H1 (cell line): ENCODE results near the gene MYL11. TPM values are rescaled to one million over a fixed set of nuclear protein-coding genes. Genes with fewer than 3 reads are reported as not detected.

Experiments used
- ATF3 ChIP-seq: IDR thresholded peaks from 2 replicates; pipeline ENCODE4 v1.6.1; 2011; ENCODE audit warnings: low read depth, mild to moderate bottlenecking, low read length; ENCODE audit not compliant: insufficient read depth
- BACH1 ChIP-seq: IDR thresholded peaks from 2 replicates; pipeline ENCODE4 v1.6.1; 2012; ENCODE audit warnings: low read length, improper control_type of control experiment
- BCL11A ChIP-seq, 2 experiments: IDR thresholded peaks; one replicate each; pipeline ENCODE4 v1.6.1; 2011; ENCODE audit warnings: low read depth in 2 of 2, low read length in 2 of 2, mild to moderate bottlenecking in 2 of 2
- CEBPB ChIP-seq: IDR thresholded peaks from 2 replicates; pipeline ENCODE4 v1.6.1; 2012; ENCODE audit warnings: low read depth, low read length
- CREB1 ChIP-seq: IDR thresholded peaks from 2 replicates; pipeline ENCODE4 v1.6.1; 2012; ENCODE audit warnings: inconsistent platforms
- GABPA ChIP-seq: IDR thresholded peaks from 2 replicates; pipeline ENCODE4 v1.6.1; 2011; ENCODE audit warnings: mild to moderate bottlenecking, low read length, moderate library complexity, borderline replicate concordance; ENCODE audit not compliant: insufficient read depth
- RBBP5 ChIP-seq: IDR thresholded peaks from 2 replicates; pipeline ENCODE4 v1.7.1; 2012; ENCODE audit warnings: low read depth, mild to moderate bottlenecking, inconsistent platforms, low read length, moderate library complexity, borderline replicate concordance
- YY1 ChIP-seq: IDR thresholded peaks from 2 replicates; pipeline ENCODE4 v1.6.1; 2011; ENCODE audit warnings: low read depth, mild to moderate bottlenecking, low read length
- polyA plus RNA-seq, 7 experiments: library from polyadenylated mRNA; depleted of rRNA in 3 of 7; stranded (reverse) in 5 of 7; unstranded in 2 of 7; fragments of >200 nt in 5 of 7; fragments of 200-250 nt in 2 of 7; gene quantifications; 1 replicate in 5 of 7; 2 replicates in 1 of 7; 4 replicates in 1 of 7; pipeline versions ENCODE4 v1.2.1 to v1.2.3, GENCODE V29; 2011 to 2013; ENCODE audit warnings: missing spikeins in 2 of 7, mixed read lengths in 2 of 7
- total RNA-seq: library from RNA; stranded (reverse); fragmentation: NEBNext Ultra II Directional; extraction: Animal tissue kit (Norgen Biotek cat#: 25700); gene quantifications from 2 replicates; pipeline ENCODE4 v1.2.1, GENCODE V29; 2021
- TF ChIP-seq, protein P1 (sequence below): fragments of 300-600 bp; sonication (generic); IDR thresholded peaks from 2 replicates; pipeline ENCODE4 v1.7.1; 2012; ENCODE audit warnings: low read length, moderate library complexity, mild to moderate bottlenecking, inconsistent platforms; ENCODE audit not compliant: insufficient replicate concordance
- TF ChIP-seq, protein P2 (sequence below): IDR thresholded peaks from 2 replicates; pipeline ENCODE4 v1.6.1; 2012; ENCODE audit warnings: inconsistent platforms

MYL11 gene
- total and polyA plus RNA-seq, 2 of the 8 experiments (the other 6 are each of a cell fraction or from before 2014, with no cell fraction given): 1.2 to 1.4 TPM

DNA sequence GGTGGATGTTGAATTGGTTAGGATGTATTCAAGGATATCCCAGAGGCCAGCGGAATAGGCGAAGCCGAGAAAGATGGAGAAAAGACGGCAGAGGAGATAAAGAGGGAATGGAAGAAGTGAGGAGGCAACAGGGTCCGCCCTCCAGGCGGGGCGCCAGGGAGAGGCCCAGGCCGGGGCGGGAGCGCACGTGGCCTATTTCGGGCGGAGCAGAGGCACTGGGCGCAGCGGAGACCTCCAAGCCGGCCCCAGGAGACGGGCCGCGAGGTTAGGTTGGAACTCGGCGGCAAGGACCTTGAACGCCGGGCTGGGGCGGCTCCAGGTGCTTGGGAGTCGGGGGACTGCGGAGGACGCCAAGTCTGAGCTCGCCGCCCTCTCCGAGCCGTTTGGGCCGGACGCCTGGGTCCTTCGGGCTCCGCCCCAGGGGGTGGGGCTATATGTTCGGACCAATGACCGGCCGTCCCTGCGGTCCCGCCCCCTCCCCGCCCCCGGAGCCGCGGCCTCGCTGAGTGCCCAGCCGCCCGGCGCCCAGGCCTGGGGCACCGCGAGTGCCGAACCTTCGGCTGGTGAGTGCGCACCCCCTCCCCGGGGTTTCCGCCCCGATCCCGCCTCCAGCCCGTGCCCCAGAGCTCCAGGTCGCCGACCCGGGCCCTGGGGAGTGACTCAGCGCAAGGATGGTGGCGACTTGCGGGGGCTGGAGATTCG lies 32.7 kb downstream of the MYL11 start, which contains the start of gene ZNF771 (continued):
- TF ChIP-seq, protein P1, sequence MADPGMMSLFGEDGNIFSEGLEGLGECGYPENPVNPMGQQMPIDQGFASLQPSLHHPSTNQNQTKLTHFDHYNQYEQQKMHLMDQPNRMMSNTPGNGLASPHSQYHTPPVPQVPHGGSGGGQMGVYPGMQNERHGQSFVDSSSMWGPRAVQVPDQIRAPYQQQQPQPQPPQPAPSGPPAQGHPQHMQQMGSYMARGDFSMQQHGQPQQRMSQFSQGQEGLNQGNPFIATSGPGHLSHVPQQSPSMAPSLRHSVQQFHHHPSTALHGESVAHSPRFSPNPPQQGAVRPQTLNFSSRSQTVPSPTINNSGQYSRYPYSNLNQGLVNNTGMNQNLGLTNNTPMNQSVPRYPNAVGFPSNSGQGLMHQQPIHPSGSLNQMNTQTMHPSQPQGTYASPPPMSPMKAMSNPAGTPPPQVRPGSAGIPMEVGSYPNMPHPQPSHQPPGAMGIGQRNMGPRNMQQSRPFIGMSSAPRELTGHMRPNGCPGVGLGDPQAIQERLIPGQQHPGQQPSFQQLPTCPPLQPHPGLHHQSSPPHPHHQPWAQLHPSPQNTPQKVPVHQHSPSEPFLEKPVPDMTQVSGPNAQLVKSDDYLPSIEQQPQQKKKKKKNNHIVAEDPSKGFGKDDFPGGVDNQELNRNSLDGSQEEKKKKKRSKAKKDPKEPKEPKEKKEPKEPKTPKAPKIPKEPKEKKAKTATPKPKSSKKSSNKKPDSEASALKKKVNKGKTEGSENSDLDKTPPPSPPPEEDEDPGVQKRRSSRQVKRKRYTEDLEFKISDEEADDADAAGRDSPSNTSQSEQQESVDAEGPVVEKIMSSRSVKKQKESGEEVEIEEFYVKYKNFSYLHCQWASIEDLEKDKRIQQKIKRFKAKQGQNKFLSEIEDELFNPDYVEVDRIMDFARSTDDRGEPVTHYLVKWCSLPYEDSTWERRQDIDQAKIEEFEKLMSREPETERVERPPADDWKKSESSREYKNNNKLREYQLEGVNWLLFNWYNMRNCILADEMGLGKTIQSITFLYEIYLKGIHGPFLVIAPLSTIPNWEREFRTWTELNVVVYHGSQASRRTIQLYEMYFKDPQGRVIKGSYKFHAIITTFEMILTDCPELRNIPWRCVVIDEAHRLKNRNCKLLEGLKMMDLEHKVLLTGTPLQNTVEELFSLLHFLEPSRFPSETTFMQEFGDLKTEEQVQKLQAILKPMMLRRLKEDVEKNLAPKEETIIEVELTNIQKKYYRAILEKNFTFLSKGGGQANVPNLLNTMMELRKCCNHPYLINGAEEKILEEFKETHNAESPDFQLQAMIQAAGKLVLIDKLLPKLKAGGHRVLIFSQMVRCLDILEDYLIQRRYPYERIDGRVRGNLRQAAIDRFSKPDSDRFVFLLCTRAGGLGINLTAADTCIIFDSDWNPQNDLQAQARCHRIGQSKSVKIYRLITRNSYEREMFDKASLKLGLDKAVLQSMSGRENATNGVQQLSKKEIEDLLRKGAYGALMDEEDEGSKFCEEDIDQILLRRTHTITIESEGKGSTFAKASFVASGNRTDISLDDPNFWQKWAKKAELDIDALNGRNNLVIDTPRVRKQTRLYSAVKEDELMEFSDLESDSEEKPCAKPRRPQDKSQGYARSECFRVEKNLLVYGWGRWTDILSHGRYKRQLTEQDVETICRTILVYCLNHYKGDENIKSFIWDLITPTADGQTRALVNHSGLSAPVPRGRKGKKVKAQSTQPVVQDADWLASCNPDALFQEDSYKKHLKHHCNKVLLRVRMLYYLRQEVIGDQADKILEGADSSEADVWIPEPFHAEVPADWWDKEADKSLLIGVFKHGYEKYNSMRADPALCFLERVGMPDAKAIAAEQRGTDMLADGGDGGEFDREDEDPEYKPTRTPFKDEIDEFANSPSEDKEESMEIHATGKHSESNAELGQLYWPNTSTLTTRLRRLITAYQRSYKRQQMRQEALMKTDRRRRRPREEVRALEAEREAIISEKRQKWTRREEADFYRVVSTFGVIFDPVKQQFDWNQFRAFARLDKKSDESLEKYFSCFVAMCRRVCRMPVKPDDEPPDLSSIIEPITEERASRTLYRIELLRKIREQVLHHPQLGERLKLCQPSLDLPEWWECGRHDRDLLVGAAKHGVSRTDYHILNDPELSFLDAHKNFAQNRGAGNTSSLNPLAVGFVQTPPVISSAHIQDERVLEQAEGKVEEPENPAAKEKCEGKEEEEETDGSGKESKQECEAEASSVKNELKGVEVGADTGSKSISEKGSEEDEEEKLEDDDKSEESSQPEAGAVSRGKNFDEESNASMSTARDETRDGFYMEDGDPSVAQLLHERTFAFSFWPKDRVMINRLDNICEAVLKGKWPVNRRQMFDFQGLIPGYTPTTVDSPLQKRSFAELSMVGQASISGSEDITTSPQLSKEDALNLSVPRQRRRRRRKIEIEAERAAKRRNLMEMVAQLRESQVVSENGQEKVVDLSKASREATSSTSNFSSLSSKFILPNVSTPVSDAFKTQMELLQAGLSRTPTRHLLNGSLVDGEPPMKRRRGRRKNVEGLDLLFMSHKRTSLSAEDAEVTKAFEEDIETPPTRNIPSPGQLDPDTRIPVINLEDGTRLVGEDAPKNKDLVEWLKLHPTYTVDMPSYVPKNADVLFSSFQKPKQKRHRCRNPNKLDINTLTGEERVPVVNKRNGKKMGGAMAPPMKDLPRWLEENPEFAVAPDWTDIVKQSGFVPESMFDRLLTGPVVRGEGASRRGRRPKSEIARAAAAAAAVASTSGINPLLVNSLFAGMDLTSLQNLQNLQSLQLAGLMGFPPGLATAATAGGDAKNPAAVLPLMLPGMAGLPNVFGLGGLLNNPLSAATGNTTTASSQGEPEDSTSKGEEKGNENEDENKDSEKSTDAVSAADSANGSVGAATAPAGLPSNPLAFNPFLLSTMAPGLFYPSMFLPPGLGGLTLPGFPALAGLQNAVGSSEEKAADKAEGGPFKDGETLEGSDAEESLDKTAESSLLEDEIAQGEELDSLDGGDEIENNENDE: no peak
- TF ChIP-seq BCL11A (IDR thresholded peaks at IDR 0.05; ENCODE audit: low read depth in 2 of 2, low read length in 2 of 2) (no peak), ATF3 (no peak), RBBP5 (no peak; the same call in 1 of the 2 replicates), GABPA (no peak), CREB1 (no peak), BACH1 (no peak), YY1 (peak; percentile 4; the same call in 1 of the 2 replicates), CEBPB (no peak)
- TF ChIP-seq, protein P2, sequence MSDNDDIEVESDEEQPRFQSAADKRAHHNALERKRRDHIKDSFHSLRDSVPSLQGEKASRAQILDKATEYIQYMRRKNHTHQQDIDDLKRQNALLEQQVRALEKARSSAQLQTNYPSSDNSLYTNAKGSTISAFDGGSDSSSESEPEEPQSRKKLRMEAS: peak; percentile 91
